COR-L47 (cell line): Measurements from ENCODE around the gene MLPH.

Experiments used
- DNase-seq: peaks from one replicate; lab custom pipeline; 2025; lab: John Stamatoyannopoulos, UW

MLPH gene, protein sequence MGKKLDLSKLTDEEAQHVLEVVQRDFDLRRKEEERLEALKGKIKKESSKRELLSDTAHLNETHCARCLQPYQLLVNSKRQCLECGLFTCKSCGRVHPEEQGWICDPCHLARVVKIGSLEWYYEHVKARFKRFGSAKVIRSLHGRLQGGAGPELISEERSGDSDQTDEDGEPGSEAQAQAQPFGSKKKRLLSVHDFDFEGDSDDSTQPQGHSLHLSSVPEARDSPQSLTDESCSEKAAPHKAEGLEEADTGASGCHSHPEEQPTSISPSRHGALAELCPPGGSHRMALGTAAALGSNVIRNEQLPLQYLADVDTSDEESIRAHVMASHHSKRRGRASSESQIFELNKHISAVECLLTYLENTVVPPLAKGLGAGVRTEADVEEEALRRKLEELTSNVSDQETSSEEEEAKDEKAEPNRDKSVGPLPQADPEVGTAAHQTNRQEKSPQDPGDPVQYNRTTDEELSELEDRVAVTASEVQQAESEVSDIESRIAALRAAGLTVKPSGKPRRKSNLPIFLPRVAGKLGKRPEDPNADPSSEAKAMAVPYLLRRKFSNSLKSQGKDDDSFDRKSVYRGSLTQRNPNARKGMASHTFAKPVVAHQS

DNA sequence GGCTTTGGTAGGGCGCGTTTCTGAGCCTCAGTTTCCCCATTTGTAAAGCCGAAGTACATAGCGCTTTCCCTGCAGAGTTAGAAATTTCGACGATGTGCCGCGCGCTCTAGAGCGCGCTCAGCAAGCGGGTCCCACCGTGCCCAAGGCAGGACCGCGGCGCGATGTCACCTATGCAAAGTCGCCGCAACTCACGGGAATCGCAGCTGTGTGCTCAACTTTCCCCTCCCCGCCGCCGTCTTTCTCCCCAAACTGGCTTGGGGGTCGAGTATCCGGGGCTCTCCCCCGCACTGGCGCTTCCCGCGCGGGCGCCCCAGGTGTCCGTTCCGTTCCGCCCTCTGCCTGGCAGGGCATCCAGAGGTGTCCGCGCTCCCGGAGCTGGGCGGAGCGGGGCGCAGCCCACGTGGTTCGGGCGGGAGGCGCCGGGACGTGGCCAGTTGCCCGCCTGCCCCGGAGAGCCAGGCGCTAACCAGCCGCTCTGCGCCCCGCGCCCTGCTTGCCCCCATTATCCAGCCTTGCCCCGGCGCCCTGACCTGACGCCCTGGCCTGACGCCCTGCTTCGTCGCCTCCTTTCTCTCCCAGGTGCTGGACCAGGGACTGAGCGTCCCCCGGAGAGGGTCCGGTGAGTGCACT lies at the start of gene MLPH:
Gene MLPH, plus strand, starts transcription at position 433 of the 630 bp plus-strand sequence. CDS start 6,176 bp downstream, outside the sequence.
- no peak for DNase-seq

DNA sequence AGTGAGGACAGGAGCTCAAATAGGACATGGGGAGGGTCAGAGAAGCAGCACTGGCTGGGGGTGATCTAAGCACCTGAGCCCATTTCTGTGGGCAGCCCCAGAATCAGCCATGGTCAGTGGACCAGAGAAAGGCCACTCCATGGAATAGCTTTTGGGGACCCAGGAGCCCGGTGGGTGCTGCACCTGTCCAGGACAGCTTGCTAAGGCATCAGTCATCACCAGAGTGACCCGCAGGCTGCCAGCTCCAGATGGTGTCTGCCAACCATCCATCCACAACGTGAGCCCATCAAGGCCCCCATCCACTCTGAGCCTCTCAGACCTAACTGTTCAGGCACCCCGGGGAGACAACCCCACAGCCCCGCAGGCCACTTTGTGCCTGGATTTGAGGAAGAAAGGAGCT lies 49.5 kb upstream of the MLPH start:
- no peak for DNase-seq

DNA sequence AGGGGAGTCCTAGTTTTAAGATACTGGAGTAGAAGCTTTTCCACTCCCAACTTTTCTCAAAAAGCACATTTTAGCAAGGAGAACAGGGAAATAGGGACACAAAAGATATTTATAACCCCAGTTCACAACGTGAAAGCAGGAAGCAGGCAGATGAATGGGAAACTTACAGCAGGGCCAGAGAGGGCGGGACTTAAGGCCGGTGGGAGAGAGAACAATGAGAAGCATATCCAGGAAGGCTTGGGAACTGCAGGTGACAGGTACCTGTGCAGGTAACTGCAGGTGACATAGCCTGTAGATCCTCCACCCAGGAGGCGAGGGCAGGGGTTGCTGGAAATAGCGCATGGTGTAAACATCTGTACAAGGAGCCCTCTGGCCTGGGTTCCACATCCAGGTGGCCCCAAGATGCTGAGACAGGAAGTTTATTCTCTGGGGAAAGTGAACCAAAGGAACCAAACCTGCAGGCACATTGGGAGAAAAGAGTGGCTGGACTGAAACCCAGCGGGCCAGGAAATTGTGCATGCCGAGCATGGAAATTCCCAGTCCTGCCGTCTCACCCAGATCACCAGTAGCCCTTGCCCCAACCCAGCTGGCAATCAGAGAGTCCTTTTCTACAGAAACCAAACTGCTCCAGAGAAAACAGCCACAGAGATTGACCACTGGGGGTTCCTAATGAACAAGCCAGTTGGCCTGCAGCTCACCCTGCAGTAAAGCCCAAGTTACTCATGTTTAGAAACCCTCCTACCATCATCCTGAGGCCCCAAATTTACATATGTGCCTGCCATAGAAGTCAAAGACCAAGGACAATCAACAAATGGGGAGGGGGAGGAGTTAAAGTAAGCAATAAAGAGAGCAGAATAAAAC lies 48.7 kb upstream of the MLPH start:
- DNase-seq: no peak

DNA sequence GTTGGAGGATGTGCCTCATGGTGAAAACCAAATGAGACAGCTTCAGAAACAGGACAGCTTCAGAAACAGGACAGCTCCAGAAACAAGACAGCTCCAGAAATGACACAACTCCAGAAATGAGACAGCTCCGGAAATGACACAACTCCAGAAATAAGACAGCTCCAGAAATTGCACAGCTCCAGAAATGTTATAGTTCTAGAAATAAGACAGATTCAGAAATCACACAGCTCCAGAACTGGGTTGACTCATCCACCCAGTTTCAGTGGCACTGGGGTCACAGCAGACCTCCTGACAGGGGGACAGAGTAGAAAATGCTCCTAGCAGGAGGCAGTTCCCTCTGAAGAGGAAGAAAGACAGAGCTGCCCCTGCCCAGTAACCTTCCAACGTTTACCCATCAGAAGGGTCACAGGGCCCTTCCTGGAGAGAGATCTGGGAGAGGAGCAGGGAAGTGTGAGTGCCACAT lies 46.2 kb upstream of the MLPH start:
- DNase-seq: no peak

DNA sequence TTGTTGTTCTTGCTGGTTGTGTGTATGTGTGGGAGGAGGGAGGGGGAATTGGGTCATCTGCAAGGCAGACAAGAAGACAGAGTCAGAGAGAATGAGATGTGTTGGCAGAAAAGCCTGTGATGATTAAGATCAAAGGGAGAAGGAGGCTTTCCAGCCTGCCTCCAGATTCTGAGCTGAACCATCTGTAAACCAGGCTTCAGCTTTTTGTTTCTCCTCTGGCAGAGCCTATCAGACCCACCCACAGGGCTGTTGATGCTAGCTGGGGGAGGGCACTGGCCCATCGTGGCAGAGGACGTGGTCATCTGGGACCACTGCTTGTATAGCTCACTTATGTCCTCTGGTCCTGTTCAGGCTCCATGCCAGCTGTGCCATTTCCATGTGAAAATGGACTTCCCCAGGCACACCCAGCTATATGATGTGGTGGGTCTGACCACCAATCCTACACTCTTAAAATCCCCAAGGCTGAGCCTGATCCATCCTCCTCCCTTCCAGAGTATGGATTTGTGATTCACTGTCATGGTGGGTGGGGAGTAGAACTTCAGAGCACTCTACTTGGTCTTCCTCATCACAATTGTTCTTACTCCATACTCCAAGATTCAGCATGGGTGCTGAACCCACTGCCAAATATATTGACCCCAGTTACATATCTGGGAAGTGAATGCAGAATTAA lies 45.3 kb upstream of the MLPH start:
- no peak for DNase-seq

DNA sequence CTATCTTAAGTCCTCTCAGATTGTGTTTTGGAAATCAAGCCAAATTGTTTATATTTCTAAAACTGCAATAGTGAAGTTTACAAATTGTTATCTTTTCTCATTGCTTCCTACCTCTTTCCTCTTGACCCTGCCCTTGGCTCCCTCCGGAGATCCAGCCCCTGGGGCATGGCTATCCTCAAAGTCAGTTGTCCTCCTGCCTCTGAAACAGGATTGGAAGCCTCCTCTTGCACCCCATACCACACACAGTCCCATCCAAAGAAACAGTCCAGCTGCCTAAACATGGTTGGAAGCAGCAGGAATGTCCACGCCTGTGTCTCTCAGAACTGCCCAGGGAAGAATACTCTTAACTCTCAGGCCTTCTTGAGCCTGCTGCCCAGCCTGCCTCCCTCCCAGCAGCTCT lies 43.0 kb upstream of the MLPH start:
- DNase-seq: no peak

DNA sequence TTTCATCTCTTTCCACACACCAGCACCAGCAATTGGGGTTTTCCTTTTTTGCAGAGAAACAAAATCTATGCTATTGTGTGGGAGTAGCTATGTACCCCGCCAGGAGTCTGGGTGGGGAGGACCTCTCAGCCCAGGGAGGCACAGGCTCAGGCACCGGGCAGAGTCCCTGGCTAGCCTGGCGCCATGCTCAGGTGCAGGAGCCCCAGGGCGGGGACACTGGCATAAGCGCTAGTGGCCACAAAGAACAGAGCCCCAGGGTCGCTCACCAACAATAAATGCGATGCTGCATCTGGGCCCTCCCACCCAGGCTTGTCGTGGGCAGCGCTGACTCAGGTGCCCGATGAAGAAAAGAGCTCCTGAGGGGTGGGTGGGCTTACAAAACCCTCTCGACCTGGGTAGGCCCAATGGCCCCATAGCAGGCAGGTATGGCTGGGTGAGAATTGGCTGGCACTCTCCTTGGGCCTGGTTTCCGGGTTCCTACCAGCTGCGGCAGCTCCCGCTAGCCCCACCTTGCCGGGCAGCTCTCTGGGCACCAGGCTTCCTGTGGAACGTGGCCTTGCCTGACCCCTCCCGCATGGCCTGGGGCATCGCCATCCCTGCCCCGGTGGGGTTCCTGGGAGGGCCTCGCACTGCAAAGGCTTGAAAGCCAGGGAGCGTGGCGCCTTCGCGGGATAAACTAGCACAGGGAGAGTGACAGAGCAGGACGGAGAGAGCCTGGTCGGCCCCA lies 41.3 kb upstream of the MLPH start:
- DNase-seq: no peak

DNA sequence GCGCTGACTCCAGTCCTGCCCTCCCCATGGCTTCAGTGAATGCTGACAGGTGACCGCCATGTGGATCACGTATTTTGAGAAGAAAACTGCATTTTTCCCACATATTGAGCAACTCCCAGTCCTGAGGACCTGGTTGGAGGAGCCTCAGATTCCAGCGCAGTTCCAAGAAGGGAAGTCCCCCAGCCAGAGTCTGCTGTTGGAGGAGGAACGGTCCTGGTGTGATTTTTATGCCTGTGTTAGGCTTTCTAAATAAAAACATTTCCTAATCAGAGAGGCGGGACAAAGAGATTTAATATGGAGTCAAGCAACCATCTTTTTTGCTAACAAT lies 40.7 kb upstream of the MLPH start:
- DNase-seq: no peak

DNA sequence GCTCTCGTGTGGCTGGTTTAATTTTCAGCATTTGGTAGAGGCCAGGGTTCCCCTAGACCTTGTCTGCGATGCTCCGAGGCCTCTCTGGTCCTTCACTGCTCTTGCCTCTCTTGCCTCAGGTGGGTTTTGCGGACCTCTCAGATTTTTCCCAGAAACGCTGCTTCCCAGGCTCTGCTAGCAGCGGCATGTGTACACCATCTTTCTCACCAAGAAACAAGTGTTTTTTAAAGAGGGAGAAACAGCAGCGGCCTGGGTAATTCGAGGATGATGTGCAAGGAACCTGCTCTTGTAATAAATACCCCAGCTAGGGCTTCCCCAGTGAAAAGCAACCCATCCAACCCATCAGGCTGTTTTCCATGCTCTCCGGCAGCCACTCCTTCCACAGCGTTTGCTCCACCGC lies 39.6 kb upstream of the MLPH start:
- DNase-seq: no peak

DNA sequence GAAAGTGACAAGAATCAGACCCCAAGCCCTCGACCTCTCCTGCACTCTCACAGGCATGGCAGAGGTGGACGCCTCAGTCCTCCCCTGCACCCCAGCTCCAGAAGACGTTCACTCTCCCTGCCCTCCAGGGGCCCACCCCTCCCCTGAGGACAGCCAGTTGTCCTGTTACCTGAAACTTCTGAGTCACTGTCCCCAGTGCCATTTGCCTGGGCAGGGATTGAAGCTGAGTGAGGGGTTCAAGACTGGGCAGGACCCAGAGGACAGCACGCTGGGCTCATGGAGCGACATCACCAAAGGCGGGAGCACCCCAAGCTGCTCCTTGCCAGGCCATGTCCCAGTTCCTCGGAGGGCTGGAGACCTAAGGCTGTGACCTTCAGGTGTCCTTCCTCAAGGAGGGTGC lies 38.9 kb upstream of the MLPH start:
- no peak for DNase-seq

DNA sequence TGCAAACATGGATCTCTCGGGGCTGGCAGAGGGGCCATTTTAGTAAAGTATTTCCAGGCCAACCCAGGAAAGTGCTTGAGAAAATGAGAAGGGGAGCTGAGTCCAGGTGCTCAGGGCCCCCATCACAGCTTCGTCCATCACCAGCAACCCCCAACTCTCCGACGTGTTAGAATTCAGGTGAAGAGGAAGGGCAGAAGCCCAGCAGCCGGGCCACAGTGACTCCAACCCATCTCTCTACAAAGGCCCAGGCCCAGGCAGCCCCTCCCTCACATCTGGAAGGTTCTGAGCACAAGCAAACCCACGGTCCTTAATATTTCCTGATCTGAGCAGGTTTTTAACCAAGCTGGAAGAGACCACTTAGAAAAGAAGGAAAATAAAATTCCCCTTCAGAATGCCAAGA lies 38.4 kb upstream of the MLPH start:
- DNase-seq: no peak

DNA sequence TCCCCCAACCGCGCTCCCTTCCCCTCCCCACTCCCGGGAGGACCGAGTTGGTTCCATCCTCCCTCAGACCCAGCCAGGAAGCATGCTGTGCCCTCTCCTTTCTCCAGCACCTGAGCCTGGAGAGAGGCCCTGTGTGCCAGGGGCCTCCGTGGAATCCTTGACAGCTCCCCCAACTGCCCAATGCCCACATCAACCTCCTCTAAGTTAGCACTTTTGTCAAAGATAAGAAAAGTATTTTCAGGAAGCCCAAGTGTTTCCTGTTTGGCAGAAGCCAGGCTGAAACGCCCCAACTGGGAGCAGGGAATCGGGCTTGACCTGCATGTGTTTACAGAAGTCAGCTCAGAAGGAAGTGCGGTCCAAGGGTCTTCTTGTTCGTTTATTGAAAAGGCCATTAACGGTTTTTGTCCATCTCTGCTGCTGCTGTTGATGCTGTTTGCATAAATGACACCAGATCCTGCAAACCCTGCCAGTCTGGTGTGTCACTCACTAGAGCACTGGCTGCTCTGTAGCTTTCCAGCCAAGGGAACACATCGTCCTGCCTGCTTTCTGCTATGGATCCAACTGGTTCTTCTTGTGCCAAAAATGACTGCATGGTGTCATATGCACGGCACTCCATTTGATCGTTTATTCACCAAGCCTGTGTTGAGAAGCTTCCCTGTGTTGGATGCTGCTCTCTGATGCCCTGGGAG lies 37.7 kb upstream of the MLPH start:
- DNase-seq: no peak

DNA sequence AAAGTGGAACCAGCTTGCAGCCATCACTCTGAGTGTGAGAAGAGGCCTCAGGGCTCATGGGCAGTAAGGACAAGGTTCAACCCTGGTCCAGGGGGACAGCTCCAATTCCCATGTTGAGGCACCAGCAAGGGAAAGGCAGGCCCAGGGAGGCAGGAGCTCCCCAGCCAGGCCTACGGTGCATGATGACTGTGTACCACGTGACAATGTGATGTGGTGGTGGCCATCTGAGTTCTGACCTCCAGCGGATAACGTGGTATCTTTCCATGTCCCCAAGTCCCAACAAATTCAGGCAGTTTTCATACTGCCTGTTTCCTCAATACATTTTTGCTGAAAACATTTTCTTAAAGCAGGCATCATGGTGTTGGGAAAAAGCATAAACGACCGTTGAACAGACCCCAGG lies 36.9 kb upstream of the MLPH start:
- no peak for DNase-seq

DNA sequence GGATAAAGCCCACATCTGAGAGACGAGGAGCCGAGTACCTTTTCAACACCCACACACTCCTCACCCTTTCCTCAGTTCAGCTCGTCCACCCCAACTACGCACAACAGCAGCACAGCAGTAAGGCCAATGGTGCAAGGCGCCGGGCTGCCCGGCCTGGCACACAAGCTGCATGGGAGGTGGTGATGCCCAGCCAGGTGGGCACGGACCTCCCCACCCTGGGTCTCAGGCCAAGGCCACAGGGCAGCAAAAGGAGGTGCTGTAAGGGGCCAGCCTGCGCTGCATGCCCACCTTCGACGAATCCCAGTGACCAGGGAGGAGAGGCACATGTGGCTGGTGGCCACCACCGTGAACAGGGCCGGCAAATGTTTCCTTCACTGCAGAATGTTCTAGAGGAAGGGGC lies 36.5 kb upstream of the MLPH start:
- DNase-seq: no peak

DNA sequence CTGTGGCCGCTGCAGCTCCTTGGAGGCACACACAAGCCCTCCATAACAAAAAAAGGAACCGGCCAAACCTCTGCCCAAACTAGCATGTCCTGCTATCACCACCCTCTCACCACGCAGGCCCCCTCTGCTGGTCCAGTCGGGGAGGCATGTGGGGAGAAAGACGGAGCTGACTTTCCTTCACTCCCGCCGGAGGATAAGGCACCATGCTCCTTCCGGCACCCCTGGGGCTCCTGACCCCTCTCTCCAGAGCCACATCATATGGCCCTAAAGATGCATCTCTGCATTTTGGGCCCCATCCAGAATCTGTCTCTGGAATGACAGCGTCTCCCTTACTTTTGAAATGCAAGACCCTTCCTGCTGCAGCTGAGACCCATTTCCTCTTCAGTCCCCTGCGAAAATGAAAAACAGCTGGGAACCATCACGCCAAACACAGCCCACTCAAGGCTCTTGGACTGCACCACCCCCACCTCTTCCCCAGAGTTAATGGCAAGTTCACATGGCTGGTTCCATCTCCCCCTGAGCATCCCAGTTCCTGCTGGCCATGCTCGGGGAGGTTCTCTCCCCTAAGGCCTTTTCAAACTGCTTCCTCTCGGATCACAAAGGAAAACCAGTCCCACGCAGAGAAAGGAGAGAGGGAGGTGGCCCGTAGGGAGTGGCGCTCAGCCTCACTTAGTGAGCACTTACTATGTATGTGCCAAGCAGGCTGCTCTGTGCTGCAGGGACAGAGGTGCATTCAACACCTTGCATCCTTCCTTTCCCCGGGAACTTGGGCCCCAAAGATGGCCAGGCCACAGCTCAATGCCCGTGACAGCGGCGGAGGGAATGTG lies 35.2 kb upstream of the MLPH start:
- DNase-seq: no peak

DNA sequence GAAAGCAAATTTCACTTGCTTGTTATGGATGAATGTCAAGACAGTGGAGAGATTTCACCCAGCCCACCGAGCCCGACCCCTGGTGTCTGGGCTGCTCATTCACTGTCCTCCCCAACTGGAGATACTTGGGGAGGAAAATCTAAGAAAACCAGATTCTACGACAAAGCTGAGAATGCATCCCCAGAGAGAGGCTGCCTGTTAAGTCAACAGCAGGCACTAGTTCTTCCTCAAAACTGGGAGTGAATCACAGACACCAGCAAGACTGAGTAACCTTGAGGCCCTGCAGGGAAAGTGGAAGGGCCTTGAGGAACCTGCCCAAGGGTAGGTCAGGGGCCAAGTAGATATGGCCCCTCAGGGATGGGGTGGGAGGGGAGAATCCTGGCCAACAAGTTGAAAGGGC lies 34.2 kb upstream of the MLPH start:
- no peak for DNase-seq

DNA sequence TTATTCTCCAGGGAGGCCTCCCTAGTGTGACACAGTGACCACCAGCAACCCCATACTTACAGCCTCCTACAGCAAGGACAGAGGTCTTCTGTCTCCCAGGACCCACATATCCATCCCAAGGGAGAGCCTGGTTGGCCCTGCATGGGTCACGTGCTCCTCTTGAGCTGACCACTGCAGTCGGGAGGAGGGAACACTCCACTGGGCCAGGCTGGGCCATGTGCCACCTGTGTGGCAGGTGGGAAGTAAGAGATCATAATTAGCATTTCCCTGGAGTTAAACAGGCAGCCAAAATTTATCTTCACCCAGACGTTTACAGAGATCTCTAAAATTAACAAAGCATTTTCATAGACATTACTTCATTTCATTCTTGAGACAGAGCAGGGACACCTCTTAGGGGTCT lies 33.4 kb upstream of the MLPH start:
- DNase-seq: no peak

DNA sequence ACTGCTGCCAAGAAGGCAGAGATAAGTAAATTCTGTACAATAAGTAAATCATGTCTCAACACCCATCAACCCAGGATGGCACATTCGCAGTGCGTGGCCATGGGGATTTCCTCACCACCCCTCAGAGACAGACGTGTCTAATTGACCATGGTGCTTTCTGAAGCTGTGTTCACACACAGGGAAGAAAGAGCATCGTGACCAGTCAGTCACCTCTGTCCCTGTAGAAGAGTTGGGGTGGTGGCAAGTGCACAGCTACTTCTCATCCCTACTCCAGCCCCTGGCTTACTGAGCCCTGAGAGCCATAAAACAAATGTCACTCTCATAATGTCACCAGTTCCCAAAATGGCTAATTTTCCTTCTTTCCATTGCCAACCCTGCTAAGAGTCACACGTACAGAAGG lies 31.3 kb upstream of the MLPH start:
- no peak for DNase-seq

DNA sequence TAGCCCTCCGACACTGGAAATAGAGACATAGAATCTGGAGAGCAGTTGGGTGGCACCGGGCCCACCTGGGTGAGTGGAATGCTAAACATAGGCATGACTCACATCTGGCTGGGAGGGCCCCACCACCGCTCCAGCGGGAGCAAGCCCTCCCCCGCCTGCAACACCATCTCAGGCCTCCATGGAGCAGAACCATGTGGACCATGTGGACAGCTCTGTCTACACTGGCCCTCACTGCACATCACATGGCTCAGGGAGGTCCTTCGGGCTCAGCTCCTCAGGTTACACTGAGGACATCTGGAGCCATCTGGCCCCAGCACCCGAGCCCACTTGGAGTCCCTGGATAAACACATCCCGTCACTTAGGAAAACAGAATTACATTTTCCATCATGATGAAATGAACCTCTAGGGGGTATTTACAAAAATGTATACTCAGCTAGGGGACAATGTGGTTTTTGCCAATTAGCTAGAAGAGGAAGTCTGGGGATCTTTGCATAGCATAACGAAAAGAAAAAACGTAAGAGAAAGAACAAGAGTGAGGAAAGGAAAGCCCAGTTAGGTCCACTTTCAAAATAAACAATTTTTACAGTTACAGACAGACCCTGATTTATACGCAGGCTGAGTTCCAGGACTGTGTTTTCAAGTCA lies 30.7 kb upstream of the MLPH start:
- DNase-seq: no peak
